Measurements from ENCODE around the gene RAB44. TPM values are rescaled to one million over a fixed set of nuclear protein-coding genes. Genes with fewer than 3 reads are reported as not detected.

Gene RAB44
- total and polyA plus RNA-seq, 2 of the 13 experiments (the other 11 are each of a cell fraction or from before 2014, with no cell fraction given): not detected

DNA sequence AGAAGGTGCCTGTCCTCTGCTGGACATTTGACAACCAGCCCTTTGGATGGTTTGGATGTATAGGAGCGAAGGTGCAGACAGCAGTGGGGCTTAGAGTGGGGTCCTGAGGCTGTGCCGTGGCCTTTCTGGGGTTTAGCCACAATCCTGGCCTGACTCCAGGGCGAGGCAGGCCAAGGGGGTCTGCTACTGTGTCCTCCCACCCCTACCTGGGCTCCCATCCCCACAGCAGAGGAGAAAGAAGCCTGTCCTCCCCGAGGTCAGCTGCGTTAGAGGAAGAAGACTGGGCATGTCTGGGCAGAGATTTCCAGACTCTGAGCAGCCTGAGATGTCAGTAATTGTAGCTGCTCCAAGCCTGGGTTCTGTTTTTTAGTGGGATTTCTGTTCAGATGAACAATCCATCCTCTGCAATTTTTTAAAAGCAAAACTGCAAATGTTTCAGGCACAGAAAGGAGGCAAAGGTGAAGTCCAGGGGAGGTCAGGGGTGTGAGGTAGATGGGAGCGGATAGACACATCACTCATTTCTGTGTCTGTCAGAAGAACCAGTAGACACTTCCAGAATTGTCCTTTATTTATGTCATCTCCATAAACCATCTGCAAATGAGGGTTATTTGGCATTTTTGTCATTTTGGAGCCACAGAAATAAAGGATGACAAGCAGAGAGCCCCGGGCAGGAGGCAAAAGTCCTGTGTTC lies 20.4 kb upstream of the RAB44 start (continued):
- TF ChIP-seq, protein P1, sequence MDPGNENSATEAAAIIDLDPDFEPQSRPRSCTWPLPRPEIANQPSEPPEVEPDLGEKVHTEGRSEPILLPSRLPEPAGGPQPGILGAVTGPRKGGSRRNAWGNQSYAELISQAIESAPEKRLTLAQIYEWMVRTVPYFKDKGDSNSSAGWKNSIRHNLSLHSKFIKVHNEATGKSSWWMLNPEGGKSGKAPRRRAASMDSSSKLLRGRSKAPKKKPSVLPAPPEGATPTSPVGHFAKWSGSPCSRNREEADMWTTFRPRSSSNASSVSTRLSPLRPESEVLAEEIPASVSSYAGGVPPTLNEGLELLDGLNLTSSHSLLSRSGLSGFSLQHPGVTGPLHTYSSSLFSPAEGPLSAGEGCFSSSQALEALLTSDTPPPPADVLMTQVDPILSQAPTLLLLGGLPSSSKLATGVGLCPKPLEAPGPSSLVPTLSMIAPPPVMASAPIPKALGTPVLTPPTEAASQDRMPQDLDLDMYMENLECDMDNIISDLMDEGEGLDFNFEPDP (CRISPR knock-in tag; conservative IDR thresholded peaks at IDR 0.05): 0 out of 2 replicates have a peak, but pooled peaks have one; percentile 53
- TF ChIP-seq FOSL2 (CRISPR knock-in tag; IDR thresholded peaks at IDR 0.05) (peak; percentile 34; the same call in 1 of the 2 replicates), ZC3H4 (CRISPR knock-in tag; IDR thresholded peaks at IDR 0.05; ENCODE audit: borderline replicate concordance) (peak; percentile 98), ARID2 (CRISPR knock-in tag; IDR thresholded peaks at IDR 0.05; ENCODE audit: borderline replicate concordance) (0 out of 2 replicates have a peak, but pooled peaks have one; percentile 17), ZNF775 (CRISPR knock-in tag; IDR thresholded peaks at IDR 0.05; ENCODE audit: borderline replicate concordance) (no peak), EED (CRISPR knock-in tag; IDR thresholded peaks at IDR 0.05) (0 out of 2 replicates have a peak, but pooled peaks have one; percentile 44), TCF12 (IDR thresholded peaks at IDR 0.05) (no peak), TCF12 (CRISPR knock-in tag; IDR thresholded peaks at IDR 0.05) (peak; percentile 52; the same call in 1 of the 2 replicates), JUN (CRISPR knock-in tag; IDR thresholded peaks at IDR 0.05) (peak; percentile 23; the same call in 1 of the 2 replicates), NONO (IDR thresholded peaks at IDR 0.05) (no peak), NONO (CRISPR knock-in tag; conservative IDR thresholded peaks at IDR 0.05) (peak; percentile 55; the same call in 1 of the 2 replicates), ZNF510 (CRISPR knock-in tag; IDR thresholded peaks at IDR 0.05; ENCODE audit: low read depth) (no peak; the same call in none of the 2 replicates), GPN1 (CRISPR knock-in tag; IDR thresholded peaks at IDR 0.05; ENCODE audit: borderline replicate concordance) (no peak), SIN3A (IDR thresholded peaks at IDR 0.05; ENCODE audit: borderline replicate concordance, low read depth, low read length) (0 out of 2 replicates have a peak, but pooled peaks have one; percentile 24), EEA1 (CRISPR knock-in tag; IDR thresholded peaks at IDR 0.05; ENCODE audit: borderline replicate concordance) (no peak), BORCS8-MEF2B (CRISPR knock-in tag; IDR thresholded peaks at IDR 0.05) (0 out of 2 replicates have a peak, but pooled peaks have one; percentile 18), NCOA1 (CRISPR knock-in tag; IDR thresholded peaks at IDR 0.05) (0 out of 2 replicates have a peak, but pooled peaks have one; percentile 29), LCORL (IDR thresholded peaks at IDR 0.05) (no peak), LCORL (CRISPR knock-in tag; IDR thresholded peaks at IDR 0.05) (peak; percentile 69; the same call in 1 of the 2 replicates)
- TF ChIP-seq, protein P2, sequence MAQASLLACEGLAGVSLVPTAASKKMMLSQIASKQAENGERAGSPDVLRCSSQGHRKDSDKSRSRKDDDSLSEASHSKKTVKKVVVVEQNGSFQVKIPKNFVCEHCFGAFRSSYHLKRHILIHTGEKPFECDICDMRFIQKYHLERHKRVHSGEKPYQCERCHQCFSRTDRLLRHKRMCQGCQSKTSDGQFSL (CRISPR knock-in tag; IDR thresholded peaks at IDR 0.05): no peak
- TF ChIP-seq, protein P3, sequence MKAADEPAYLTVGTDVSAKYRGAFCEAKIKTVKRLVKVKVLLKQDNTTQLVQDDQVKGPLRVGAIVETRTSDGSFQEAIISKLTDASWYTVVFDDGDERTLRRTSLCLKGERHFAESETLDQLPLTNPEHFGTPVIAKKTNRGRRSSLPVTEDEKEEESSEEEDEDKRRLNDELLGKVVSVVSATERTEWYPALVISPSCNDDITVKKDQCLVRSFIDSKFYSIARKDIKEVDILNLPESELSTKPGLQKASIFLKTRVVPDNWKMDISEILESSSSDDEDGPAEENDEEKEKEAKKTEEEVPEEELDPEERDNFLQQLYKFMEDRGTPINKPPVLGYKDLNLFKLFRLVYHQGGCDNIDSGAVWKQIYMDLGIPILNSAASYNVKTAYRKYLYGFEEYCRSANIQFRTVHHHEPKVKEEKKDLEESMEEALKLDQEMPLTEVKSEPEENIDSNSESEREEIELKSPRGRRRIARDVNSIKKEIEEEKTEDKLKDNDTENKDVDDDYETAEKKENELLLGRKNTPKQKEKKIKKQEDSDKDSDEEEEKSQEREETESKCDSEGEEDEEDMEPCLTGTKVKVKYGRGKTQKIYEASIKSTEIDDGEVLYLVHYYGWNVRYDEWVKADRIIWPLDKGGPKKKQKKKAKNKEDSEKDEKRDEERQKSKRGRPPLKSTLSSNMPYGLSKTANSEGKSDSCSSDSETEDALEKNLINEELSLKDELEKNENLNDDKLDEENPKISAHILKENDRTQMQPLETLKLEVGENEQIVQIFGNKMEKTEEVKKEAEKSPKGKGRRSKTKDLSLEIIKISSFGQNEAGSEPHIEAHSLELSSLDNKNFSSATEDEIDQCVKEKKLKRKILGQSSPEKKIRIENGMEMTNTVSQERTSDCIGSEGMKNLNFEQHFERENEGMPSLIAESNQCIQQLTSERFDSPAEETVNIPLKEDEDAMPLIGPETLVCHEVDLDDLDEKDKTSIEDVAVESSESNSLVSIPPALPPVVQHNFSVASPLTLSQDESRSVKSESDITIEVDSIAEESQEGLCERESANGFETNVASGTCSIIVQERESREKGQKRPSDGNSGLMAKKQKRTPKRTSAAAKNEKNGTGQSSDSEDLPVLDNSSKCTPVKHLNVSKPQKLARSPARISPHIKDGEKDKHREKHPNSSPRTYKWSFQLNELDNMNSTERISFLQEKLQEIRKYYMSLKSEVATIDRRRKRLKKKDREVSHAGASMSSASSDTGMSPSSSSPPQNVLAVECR (CRISPR knock-in tag; IDR thresholded peaks at IDR 0.05; ENCODE audit: borderline replicate concordance): peak; percentile 22; the same call in 1 of the 2 replicates
- TF ChIP-seq, protein P4, sequence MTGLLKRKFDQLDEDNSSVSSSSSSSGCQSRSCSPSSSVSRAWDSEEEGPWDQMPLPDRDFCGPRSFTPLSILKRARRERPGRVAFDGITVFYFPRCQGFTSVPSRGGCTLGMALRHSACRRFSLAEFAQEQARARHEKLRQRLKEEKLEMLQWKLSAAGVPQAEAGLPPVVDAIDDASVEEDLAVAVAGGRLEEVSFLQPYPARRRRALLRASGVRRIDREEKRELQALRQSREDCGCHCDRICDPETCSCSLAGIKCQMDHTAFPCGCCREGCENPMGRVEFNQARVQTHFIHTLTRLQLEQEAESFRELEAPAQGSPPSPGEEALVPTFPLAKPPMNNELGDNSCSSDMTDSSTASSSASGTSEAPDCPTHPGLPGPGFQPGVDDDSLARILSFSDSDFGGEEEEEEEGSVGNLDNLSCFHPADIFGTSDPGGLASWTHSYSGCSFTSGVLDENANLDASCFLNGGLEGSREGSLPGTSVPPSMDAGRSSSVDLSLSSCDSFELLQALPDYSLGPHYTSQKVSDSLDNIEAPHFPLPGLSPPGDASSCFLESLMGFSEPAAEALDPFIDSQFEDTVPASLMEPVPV (CRISPR knock-in tag; IDR thresholded peaks at IDR 0.05): 0 out of 2 replicates have a peak, but pooled peaks have one; percentile 2
